HepG2 (cell line): Measurements from ENCODE around the gene NRL. TPM values are rescaled to one million over a fixed set of nuclear protein-coding genes. Genes with fewer than 3 reads are reported as not detected.
A peak's percentile ranks its signal among the peaks of the same experiment; 100 is the strongest.
"Not testable (repeated sequence)": the region's sequence is repeated elsewhere in the genome, so short reads cannot be mapped to it uniquely, and the experiment has no call there.

ENCODE experiments used
- ATAC-seq: fragments of 200-7000 bp; cut with Tn5 transposase; 3 replicates; pipeline ENCODE4 v1.9.1; 2020; ENCODE audit warnings: mild to moderate bottlenecking, moderate library complexity
- BruUV-seq: library from RNA; stranded (reverse); fragments of 400-500 nt; replicated peaks from 2 replicates; lab custom pipeline; 2021; lab: Mats Ljungman, UMichigan
- CTCF ChIA-PET: fragments of 300-600 bp; formaldehyde crosslinking; extraction: SDS; loops from one replicate; lab custom pipeline; 2021; ENCODE audit warnings: low total read pairs, inconsistent platforms, low intra/inter-chr PET ratio; lab: Yijun Ruan, JAX
- POLR2A ChIA-PET: fragments of 350-600 bp; sonication (Branson Sonifier 250); formaldehyde crosslinking; loops from one replicate; lab custom pipeline; 2020; ENCODE audit warnings: antibody characterized with exemption, inconsistent platforms; lab: Yijun Ruan, JAX
- DNase-seq: peaks from one replicate; pipeline ENCODE4 v3.0.0-alpha.2; 2015; ENCODE audit warnings: low spot score
- FAIRE-seq: peaks from 3 replicates; lab custom pipeline; 2011; peaks lifted over from hg19 to GRCh38; lab: Jason Lieb, UNC
- H2AFZ ChIP-seq: one replicate; pipeline ENCODE4 v1.6.1; 2011; ENCODE audit warnings: low read length, inconsistent platforms
- H3K27ac ChIP-seq: fragments of 300-600 bp; 3 replicates; pipeline ENCODE4 v1.8.0; 2011; ENCODE audit warnings: mixed run types, mild to moderate bottlenecking, mixed read lengths, low read length, inconsistent platforms; ENCODE audit not compliant: insufficient read depth; ENCODE audit errors: extremely low read length
- H3K27me3 ChIP-seq, 2 experiments: fragments of 200-600 bp in 1 of 2; 2 replicates in 1 of 2; 3 replicates in 1 of 2; pipeline versions ENCODE4 v1.6.0 to v1.8.0; 2011; ENCODE audit warnings: low read length in 2 of 2, mild to moderate bottlenecking in 2 of 2, moderate library complexity in 2 of 2, inconsistent platforms in 1 of 2; ENCODE audit not compliant: insufficient read depth in 2 of 2, control insufficient read depth in 1 of 2
- H3K36me3 ChIP-seq, 2 experiments: fragments of 200-600 bp in 1 of 2; replicated peaks in 1 of 2; 2 replicates in 1 of 2; 3 replicates in 1 of 2; pipeline versions ENCODE4 v1.5.1 to v1.8.0; 2011; ENCODE audit warnings: low read length in 2 of 2, inconsistent platforms in 1 of 2; ENCODE audit not compliant: insufficient read depth in 2 of 2, control insufficient read depth in 1 of 2
- H3K4me1 ChIP-seq: 2 replicates; pipeline ENCODE4 v1.5.1; 2012; ENCODE audit warnings: low read length, inconsistent platforms; ENCODE audit not compliant: insufficient read depth
- H3K4me2 ChIP-seq: 2 replicates; pipeline ENCODE4 v1.6.0; 2011; ENCODE audit warnings: low read depth, low read length, inconsistent platforms
- H3K4me3 ChIP-seq, 3 experiments: fragments of 200-600 bp in 1 of 3; sonication (generic), shearing (Covaris generic) in 1 of 3; replicated peaks in 1 of 3; 2 replicates each; pipeline ENCODE4 v1.5.1; 2011 to 2016; ENCODE audit warnings: low read length in 3 of 3, inconsistent platforms in 2 of 3, low read depth in 2 of 3, mild to moderate bottlenecking in 2 of 3, control low read depth in 1 of 3, mixed read lengths in 1 of 3; ENCODE audit not compliant: insufficient read depth in 1 of 3
- H3K79me2 ChIP-seq: one replicate; pipeline ENCODE4 v1.6.1; 2011; ENCODE audit warnings: low read length, inconsistent platforms; ENCODE audit not compliant: insufficient read depth
- H3K9ac ChIP-seq: 2 replicates; pipeline ENCODE4 v1.6.0; 2011; ENCODE audit warnings: mild to moderate bottlenecking, low read depth, low read length, inconsistent platforms; ENCODE audit not compliant: insufficient read depth
- H3K9me3 ChIP-seq: 2 replicates; pipeline ENCODE4 v1.5.1; 2012; ENCODE audit warnings: mild to moderate bottlenecking, low read length
- H4K20me1 ChIP-seq: 2 replicates; pipeline ENCODE4 v1.6.0; 2011; ENCODE audit warnings: inconsistent platforms, mild to moderate bottlenecking, low read length, moderate library complexity; ENCODE audit not compliant: insufficient read depth
- HOXA5 ChIP-seq: sonication (generic); formaldehyde crosslinking; IDR thresholded peaks from 2 replicates; pipeline ENCODE4 v1.4.0; 2020; ENCODE audit warnings: missing genetic modification reagents
- NR2F2 ChIP-seq: IDR thresholded peaks from 2 replicates; pipeline ENCODE4 v1.6.1; 2012; ENCODE audit warnings: low read depth, inconsistent platforms, borderline replicate concordance
- REPIN1 ChIP-seq: sonication (generic); formaldehyde crosslinking; IDR thresholded peaks from 2 replicates; pipeline ENCODE4 v1.8.0; 2022; ENCODE audit warnings: missing genetic modification reagents, low read depth, mild to moderate bottlenecking, borderline replicate concordance
- SIN3B ChIP-seq: fragments of 150-350 bp; IDR thresholded peaks from 2 replicates; pipeline ENCODE4 v1.6.1; 2014; ENCODE audit warnings: low read length
- ZNF274 ChIP-seq: sonication (generic); formaldehyde crosslinking; IDR thresholded peaks from 2 replicates; pipeline ENCODE4 v1.5.1; 2020; ENCODE audit warnings: mild to moderate bottlenecking, missing genetic modification reagents
- ZNF547 ChIP-seq: sonication (generic); formaldehyde crosslinking; IDR thresholded peaks from 2 replicates; pipeline ENCODE4 v1.5.1; 2020; ENCODE audit warnings: mild to moderate bottlenecking, missing genetic modification reagents
- ZNF816 ChIP-seq: sonication (generic); formaldehyde crosslinking; IDR thresholded peaks from 2 replicates; pipeline ENCODE4 v1.8.0; 2022; ENCODE audit warnings: missing genetic modification reagents, mild to moderate bottlenecking, borderline replicate concordance
- WGBS: methylation state at CpG from one replicate; pipeline ENCODE4 v1.1.6; 2017; ENCODE audit warnings: low lambda C conversion rate; 5-methylcytosine and 5-hydroxymethylcytosine counted together
- in situ Hi-C: cut with HindIII; loops from 2 replicates; pipeline ENCODE4 v1.10.0; 2017; ENCODE audit warnings: low pct_unique_long_range_greater_than_20kb; ENCODE audit not compliant: extremely low pct_ligation_motif_present
- intact Hi-C: fragments of 100-400 bp; cut with micrococcal nuclease; formaldehyde crosslinking; loops from one replicate; pipeline ENCODE4 v1.10.0; 2022; ENCODE audit not compliant: unreplicated experiment
- polyA plus RNA-seq, 8 experiments: library from polyadenylated mRNA; depleted of rRNA in 3 of 8; stranded (reverse) in 7 of 8; unstranded in 1 of 8; fragments of >200 nt; fragmentation: Illumina TruSeq in 4 of 8; extraction: Trizol in 4 of 8; gene quantifications; 2 replicates each; pipeline versions ENCODE4 v1.2.1 to v1.2.3, GENCODE V29; 2011 to 2016; ENCODE audit warnings: low read depth in 4 of 8, missing spikeins in 1 of 8, mixed read lengths in 1 of 8; ENCODE audit not compliant: insufficient read depth in 1 of 8
- total RNA-seq, 5 experiments: library from RNA; depleted of rRNA; stranded (reverse); fragments of >200 nt; fragmentation: Illumina TruSeq; extraction: Trizol; gene quantifications; 2 replicates each; pipeline ENCODE4 v1.2.3, GENCODE V29; 2016; ENCODE audit warnings: low read depth in 1 of 5
- TF ChIP-seq, protein P1 (sequence below): IDR thresholded peaks from 2 replicates; pipeline ENCODE4 v1.6.1; 2018; ENCODE audit warnings: missing genetic modification reagents
- TF ChIP-seq, protein P2 (sequence below): IDR thresholded peaks from 2 replicates; pipeline ENCODE4 v1.6.1; 2012; ENCODE audit warnings: low read depth, low read length, improper control_type of control experiment
- TF ChIP-seq, protein P3 (sequence below): sonication (generic); formaldehyde crosslinking; IDR thresholded peaks from 2 replicates; pipeline ENCODE4 v1.5.0; 2020; ENCODE audit warnings: mild to moderate bottlenecking, missing genetic modification reagents, moderate library complexity

Gene NRL
- total and polyA plus RNA-seq, 2 of the 13 experiments (the other 11 are each of a cell fraction or from before 2014, with no cell fraction given): 2.5 to 4.7 TPM

DNA sequence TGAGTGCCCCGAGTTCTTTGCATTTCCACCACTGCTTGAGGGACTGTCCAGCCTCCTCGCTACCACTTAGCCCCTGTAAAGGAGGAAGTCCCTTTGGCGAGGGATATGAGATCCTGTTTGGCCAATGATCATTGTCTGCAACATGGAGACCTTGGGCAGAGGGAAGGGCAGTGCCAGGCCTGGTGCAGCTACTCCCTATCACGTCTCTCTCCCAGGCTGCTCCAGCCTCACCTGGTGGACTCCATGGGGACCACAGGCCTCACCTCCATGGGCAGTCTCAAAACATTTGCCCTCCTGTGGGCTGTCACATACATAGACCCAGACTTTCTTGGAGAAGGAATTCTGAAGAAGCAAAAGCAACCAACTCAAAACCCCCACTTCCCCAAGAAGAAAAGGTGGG, 79.0 kb downstream of the NRL start:
- in situ Hi-C loops: loop anchor here (10.0 kb wide), 1 partner anchor 51 kb away; the partner anchor contains the start of gene DHRS4L2

GRCh38 chr14:24032727-24033418, 81.9 kb downstream of the NRL start:
- no peaks in the 10 kb centered on the region for H3K27me3 ChIP-seq
- no peaks in the 10 kb centered on the region for H4K20me1 ChIP-seq
- no TSS peak for BruUV-seq
- peaks cover 43% of the 10 kb centered on the region for H3K4me1 ChIP-seq
- no peaks in the 10 kb centered on the region for H3K36me3 ChIP-seq
- FAIRE-seq: no peak
- POLR2A ChIA-PET: interaction anchor here (0.7 to 1.1 kb wide), 3 partner anchors 51 to 77 kb away, joined by 4 read pairs; partner anchors contain the start of gene PCK2
- peaks cover 12% of the 10 kb centered on the region for H3K9me3 ChIP-seq
- CTCF ChIA-PET: no interaction called here
- no peaks in the 10 kb centered on the region for H3K79me2 ChIP-seq
- H3K9ac ChIP-seq: no peak overlapping the region
- no peak for ATAC-seq
- H2AFZ ChIP-seq: no peak overlapping the region
- H3K27ac ChIP-seq: no peak overlapping the region
- H3K4me2 ChIP-seq: no peak overlapping the region
- intact Hi-C loops: loop anchor here (10.0 kb wide), 1 partner anchor 308 kb away; no protein-coding TSS in a partner anchor
- DNase-seq: peak; percentile 89
- H3K4me3 ChIP-seq: no peak overlapping the region
- in situ Hi-C loops: loop anchor here (10.0 kb wide), 1 partner anchor 48 kb away; the partner anchor contains the start of gene DHRS4L2
- WGBS: 17% methylated on average over 2 of the region's 2 CpGs
- TF ChIP-seq ZNF816 (CRISPR knock-in tag) (no peak), ZNF274 (CRISPR knock-in tag) (no peak), NR2F2 (no peak), SIN3B (no peak), ZNF547 (no peak), REPIN1 (CRISPR knock-in tag) (peak; percentile 100), HOXA5 (0 out of 2 replicates have a peak, but pooled peaks have one; percentile 18)
- TF ChIP-seq, protein P1, sequence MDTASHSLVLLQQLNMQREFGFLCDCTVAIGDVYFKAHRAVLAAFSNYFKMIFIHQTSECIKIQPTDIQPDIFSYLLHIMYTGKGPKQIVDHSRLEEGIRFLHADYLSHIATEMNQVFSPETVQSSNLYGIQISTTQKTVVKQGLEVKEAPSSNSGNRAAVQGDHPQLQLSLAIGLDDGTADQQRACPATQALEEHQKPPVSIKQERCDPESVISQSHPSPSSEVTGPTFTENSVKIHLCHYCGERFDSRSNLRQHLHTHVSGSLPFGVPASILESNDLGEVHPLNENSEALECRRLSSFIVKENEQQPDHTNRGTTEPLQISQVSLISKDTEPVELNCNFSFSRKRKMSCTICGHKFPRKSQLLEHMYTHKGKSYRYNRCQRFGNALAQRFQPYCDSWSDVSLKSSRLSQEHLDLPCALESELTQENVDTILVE (CRISPR knock-in tag): peak; percentile 52; the same call in 1 of the 2 replicates
- TF ChIP-seq, protein P2, sequence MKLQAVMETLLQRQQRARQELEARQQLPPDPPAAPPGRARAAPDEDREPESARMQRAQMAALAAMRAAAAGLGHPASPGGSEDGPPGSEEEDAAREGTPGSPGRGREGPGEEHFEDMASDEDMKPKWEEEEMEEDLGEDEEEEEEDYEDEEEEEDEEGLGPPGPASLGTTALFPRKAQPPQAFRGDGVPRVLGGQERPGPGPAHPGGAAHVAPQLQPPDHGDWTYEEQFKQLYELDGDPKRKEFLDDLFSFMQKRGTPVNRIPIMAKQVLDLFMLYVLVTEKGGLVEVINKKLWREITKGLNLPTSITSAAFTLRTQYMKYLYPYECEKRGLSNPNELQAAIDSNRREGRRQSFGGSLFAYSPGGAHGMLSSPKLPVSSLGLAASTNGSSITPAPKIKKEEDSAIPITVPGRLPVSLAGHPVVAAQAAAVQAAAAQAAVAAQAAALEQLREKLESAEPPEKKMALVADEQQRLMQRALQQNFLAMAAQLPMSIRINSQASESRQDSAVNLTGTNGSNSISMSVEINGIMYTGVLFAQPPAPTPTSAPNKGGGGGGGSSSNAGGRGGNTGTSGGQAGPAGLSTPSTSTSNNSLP: peak; percentile 63; the same call in 1 of the 2 replicates

More for the DNA sequence above, 79.0 kb downstream of the NRL start:
- peak overlapping the region; percentile 57 for H3K27ac ChIP-seq
- DNase-seq, H3K36me3 ChIP-seq, BruUV-seq, H4K20me1 ChIP-seq, H3K27me3 ChIP-seq, H3K79me2 ChIP-seq, H3K9ac ChIP-seq, H2AFZ ChIP-seq, FAIRE-seq: not testable (repeated sequence)
- CTCF ChIA-PET: interaction anchor here (4.0 kb wide), 1 partner anchor 23 kb away, joined by 85 read pairs; no protein-coding TSS in a partner anchor
- H3K4me2 ChIP-seq: peak overlapping the region; percentile 77
- H3K4me1 ChIP-seq: peaks cover 43% of the 10 kb centered on the region
- TF ChIP-seq, protein P3, sequence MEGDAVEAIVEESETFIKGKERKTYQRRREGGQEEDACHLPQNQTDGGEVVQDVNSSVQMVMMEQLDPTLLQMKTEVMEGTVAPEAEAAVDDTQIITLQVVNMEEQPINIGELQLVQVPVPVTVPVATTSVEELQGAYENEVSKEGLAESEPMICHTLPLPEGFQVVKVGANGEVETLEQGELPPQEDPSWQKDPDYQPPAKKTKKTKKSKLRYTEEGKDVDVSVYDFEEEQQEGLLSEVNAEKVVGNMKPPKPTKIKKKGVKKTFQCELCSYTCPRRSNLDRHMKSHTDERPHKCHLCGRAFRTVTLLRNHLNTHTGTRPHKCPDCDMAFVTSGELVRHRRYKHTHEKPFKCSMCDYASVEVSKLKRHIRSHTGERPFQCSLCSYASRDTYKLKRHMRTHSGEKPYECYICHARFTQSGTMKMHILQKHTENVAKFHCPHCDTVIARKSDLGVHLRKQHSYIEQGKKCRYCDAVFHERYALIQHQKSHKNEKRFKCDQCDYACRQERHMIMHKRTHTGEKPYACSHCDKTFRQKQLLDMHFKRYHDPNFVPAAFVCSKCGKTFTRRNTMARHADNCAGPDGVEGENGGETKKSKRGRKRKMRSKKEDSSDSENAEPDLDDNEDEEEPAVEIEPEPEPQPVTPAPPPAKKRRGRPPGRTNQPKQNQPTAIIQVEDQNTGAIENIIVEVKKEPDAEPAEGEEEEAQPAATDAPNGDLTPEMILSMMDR (CRISPR knock-in tag): 0 out of 2 replicates have a peak, but pooled peaks have one; percentile 9
- 30% methylated on average over 3 of the region's 4 CpGs for WGBS
- POLR2A ChIA-PET: interaction anchor here (0.6 to 1.1 kb wide), 5 partner anchors 51 to 79 kb away, joined by 3 to 8 read pairs (median 3); partner anchors contain the start of genes DCAF11, NRL and PCK2
- peak; percentile 77 for ATAC-seq
- peaks cover 12% of the 10 kb centered on the region for H3K9me3 ChIP-seq
- intact Hi-C loops: loop anchor here (1.0 to 10.0 kb wide), 4 partner anchors 21 to 311 kb away; no protein-coding TSS in a partner anchor
- H3K4me3 ChIP-seq: peak overlapping the region; percentile 31 to 68 (median 62); a peak in 4 of 6 replicates
